Spleen (tissue), 7 donors: ENCODE results near the gene DCTN2.

Experiments
- CTCF ChIP-seq, 11 experiments: fragments of 200-600 bp in 7 of 11; fragments of 450-650 bp in 4 of 11; sonication (generic) in 4 of 11; IDR thresholded peaks in 8 of 11; conservative IDR thresholded peaks in 3 of 11; 1 replicate in 7 of 11; 2 replicates in 4 of 11; pipeline versions ENCODE4 v1.4.0 to v1.8.0; 2016 to 2021; ENCODE audit warnings: antibody characterized with exemption in 11 of 11, inconsistent platforms in 4 of 11, mild to moderate bottlenecking in 1 of 11
- POLR2A ChIP-seq, 3 donors: fragments of 450-650 bp; IDR thresholded peaks; one replicate each; pipeline ENCODE4 v1.5.1; 2017; ENCODE audit warnings: antibody characterized with exemption in 3 of 3, mild to moderate bottlenecking in 1 of 3
- POLR2AphosphoS5 ChIP-seq, 3 donors: sonication (generic); formaldehyde crosslinking; IDR thresholded peaks; one replicate each; pipeline ENCODE4 v1.5.1; 2017; ENCODE audit warnings: antibody characterized with exemption in 3 of 3
- donor health status: DM: no; HTN: no; CAD: no; lungs with moderate emphysema.
- donor health status: DM: no; HTN: no; CAD: no.
- donor health status: DM: no; HTN: no; CAD: no.

GRCh38 chr12:57552306-57552651 lies 5.3 kb upstream of the DCTN2 start:
- TF ChIP-seq CTCF (IDR thresholded peaks at IDR 0.05 in 8 of 11, conservative IDR thresholded peaks at IDR 0.05 in 3 of 11) (no peak), POLR2A (IDR thresholded peaks at IDR 0.05) (no peak), POLR2AphosphoS5 (IDR thresholded peaks at IDR 0.05) (no peak)
